AG04449 (cell line): ENCODE data around the gene PHACTR2.

Source experiments
- CTCF ChIA-PET: fragments of 350-600 bp; formaldehyde crosslinking; extraction: SDS; loops from one replicate; lab custom pipeline; 2021; ENCODE audit warnings: antibody characterized with exemption; lab: Yijun Ruan, JAX
- POLR2A ChIA-PET: fragments of 400-600, 350-600 bp; formaldehyde crosslinking; extraction: SDS; loops from one replicate; lab custom pipeline; 2020; ENCODE audit warnings: antibody characterized with exemption, inconsistent platforms; lab: Yijun Ruan, JAX
- DNase-seq: peaks from one replicate; pipeline ENCODE4 v3.0.0-alpha.2; 2010; ENCODE audit warnings: low read depth, low spot score
- H3K4me3 ChIP-seq: 2 replicates; pipeline ENCODE4 v1.5.1; 2011; ENCODE audit warnings: low read depth, mild to moderate bottlenecking, control low read depth, low read length
- TF ChIP-seq, protein P1 (sequence below): IDR thresholded peaks from one replicate; pipeline ENCODE4 v1.5.1; 2011; ENCODE audit warnings: mild to moderate bottlenecking, moderate library complexity, low read length, control low read depth, inconsistent platforms; ENCODE audit not compliant: insufficient read depth; ENCODE audit errors: missing control alignments

The PHACTR2 gene

GRCh38 chr6:143707697-143708096 is 29.9 kb downstream of the PHACTR2 start:
- no peak overlapping the region for H3K4me3 ChIP-seq
- ChIA-PET CTCF (no interaction called here), POLR2A (no interaction called here)
- TF ChIP-seq, protein P1, sequence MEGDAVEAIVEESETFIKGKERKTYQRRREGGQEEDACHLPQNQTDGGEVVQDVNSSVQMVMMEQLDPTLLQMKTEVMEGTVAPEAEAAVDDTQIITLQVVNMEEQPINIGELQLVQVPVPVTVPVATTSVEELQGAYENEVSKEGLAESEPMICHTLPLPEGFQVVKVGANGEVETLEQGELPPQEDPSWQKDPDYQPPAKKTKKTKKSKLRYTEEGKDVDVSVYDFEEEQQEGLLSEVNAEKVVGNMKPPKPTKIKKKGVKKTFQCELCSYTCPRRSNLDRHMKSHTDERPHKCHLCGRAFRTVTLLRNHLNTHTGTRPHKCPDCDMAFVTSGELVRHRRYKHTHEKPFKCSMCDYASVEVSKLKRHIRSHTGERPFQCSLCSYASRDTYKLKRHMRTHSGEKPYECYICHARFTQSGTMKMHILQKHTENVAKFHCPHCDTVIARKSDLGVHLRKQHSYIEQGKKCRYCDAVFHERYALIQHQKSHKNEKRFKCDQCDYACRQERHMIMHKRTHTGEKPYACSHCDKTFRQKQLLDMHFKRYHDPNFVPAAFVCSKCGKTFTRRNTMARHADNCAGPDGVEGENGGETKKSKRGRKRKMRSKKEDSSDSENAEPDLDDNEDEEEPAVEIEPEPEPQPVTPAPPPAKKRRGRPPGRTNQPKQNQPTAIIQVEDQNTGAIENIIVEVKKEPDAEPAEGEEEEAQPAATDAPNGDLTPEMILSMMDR, result no peak
- DNase-seq, result no peak

- TF ChIP-seq, protein P1, result no peak
- DNase-seq, result no peak
- POLR2A ChIA-PET, result no interaction called here
- CTCF ChIA-PET, result no interaction called here
- H3K4me3 ChIP-seq, result no peak overlapping the region
These were observed 31.1 kb downstream of the PHACTR2 start for GRCh38 chr6:143708889-143709288.

DNA sequence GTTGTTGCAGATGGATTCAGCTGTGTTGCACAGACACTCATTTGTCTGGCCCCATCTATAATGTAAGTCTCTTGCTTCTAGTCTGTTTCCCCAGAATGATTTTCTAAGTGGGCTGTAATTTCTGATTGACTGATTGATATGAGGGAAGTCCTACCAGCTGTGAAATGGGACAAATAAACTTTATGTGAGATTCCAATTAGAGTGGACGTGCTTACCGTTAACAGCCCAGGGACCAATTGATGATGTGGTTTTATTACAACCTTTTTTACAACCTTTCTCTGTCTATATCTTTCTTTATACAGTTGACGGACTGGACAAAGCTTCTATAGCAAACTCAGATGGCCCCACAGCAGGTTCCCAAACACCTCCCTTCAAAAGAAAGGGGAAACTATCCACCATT is 33.9 kb downstream of the PHACTR2 start:
- POLR2A ChIA-PET, result no interaction called here
- TF ChIP-seq, protein P1, result no peak
- H3K4me3 ChIP-seq, result no peak overlapping the region
- DNase-seq, result no peak
- CTCF ChIA-PET, result no interaction called here

DNA sequence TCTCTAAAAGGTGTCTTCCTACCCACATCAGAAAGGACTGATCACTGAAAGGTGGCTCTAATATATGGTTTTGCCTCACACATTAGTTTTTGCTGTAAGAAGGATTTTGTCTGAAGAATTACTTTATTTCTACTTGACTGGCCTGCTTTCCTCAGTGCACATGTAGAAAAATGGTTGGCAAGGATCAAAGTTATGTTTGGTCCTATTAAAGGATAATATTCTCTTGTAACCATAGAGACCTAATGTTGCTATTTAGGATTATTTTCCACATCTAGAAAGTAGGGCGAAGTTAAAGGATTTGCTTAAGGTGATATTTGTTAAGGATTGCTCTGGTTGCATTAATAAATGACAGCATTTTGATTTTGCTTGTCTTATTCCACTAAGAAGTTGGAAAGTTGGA is 40.7 kb downstream of the PHACTR2 start:
- no peak for DNase-seq
- TF ChIP-seq, protein P1, result no peak
- H3K4me3 ChIP-seq, result no peak overlapping the region
- ChIA-PET CTCF (no interaction called here), POLR2A (no interaction called here)

- POLR2A ChIA-PET, result no interaction called here
- no peak for DNase-seq
- TF ChIP-seq, protein P1, result no peak
- CTCF ChIA-PET, result interaction anchor here (1.7 kb wide), 1 partner anchor 146 kb away, joined by 5 read pairs; no protein-coding TSS in a partner anchor
- no peak overlapping the region for H3K4me3 ChIP-seq
These were observed 43.9 kb downstream of the PHACTR2 start for GRCh38 chr6:143721642-143722041.

GRCh38 chr6:143724876-143725275 is 47.1 kb downstream of the PHACTR2 start:
- no peak overlapping the region for H3K4me3 ChIP-seq
- no peak for DNase-seq
- ChIA-PET POLR2A (no interaction called here), CTCF (interaction anchor here (1.0 kb wide), 1 partner anchor 10 kb away, joined by 4 read pairs; no protein-coding TSS in a partner anchor)
- TF ChIP-seq, protein P1, result no peak
